ENCODE data around the gene TRMT10C. TPM values are rescaled to one million over a fixed set of nuclear protein-coding genes. Genes with fewer than 3 reads are reported as not detected.
"Not testable (repeated sequence)": the region's sequence is repeated elsewhere in the genome, so short reads cannot be mapped to it uniquely, and the experiment has no call there.

The TRMT10C gene
- total RNA-seq, 1 experiment from 2014 or later: 41.9 TPM

GRCh38 chr3:101532783-101533602 is 28.7 kb upstream of the TRMT10C start:
- H3K36me3 ChIP-seq (ENCODE audit: insufficient read depth, low read length, poor library complexity, severe bottlenecking): no peaks in the 10 kb centered on the region

GRCh38 chr3:101533603-101533968 is 28.1 kb upstream of the TRMT10C start:
- CTCF ChIA-PET: no interaction called here
- DNase-seq (ENCODE audit: low spot score): no peak
- no peak for TF ChIP-seq EZH2 (IDR thresholded peaks at IDR 0.05; ENCODE audit: borderline replicate concordance, low read depth, low read length, poor library complexity, severe bottlenecking)
- BruUV-seq (replicated peaks): no TSS peak
- Histone ChIP-seq H3K4me3 (ENCODE audit: low read depth, low read length, poor library complexity, severe bottlenecking) (no peak overlapping the region), H3K9me3 (ENCODE audit: low read depth, low read length, poor library complexity, severe bottlenecking) (no peaks in the 10 kb centered on the region), H3K27ac (ENCODE audit: low read depth, low read length, poor library complexity, severe bottlenecking) (no peak overlapping the region), H3K36me3 (ENCODE audit: insufficient read depth, low read length, poor library complexity, severe bottlenecking) (no peaks in the 10 kb centered on the region), H3K4me1 (ENCODE audit: insufficient read depth, low read length, poor library complexity, severe bottlenecking) (no peaks in the 10 kb centered on the region), H3K27me3 (replicated peaks; ENCODE audit: insufficient read depth, low read depth, low read length, poor library complexity) (no peaks in the 10 kb centered on the region)
- intact Hi-C loops (cut with micrococcal nuclease; ENCODE audit: unreplicated experiment): no loop called here
- POLR2A ChIA-PET (ENCODE audit: low non-redundant PET): no interaction called here

More at GRCh38 chr3:101532783-101533602, 28.7 kb upstream of the TRMT10C start:
- H3K4me3 ChIP-seq (ENCODE audit: low read depth, low read length, poor library complexity, severe bottlenecking): no peak overlapping the region
- POLR2A ChIA-PET (ENCODE audit: low non-redundant PET): no interaction called here
- CTCF ChIA-PET: no interaction called here
- BruUV-seq (replicated peaks): no TSS peak
- intact Hi-C loops (cut with micrococcal nuclease; ENCODE audit: unreplicated experiment): no loop called here
- no peak for TF ChIP-seq EZH2 (IDR thresholded peaks at IDR 0.05; ENCODE audit: borderline replicate concordance, low read depth, low read length, poor library complexity, severe bottlenecking)
- TF ChIP-seq CTCF (conservative IDR thresholded peaks at IDR 0.05; ENCODE audit: low read depth, low read length): no peak
- no peak for DNase-seq (ENCODE audit: low spot score)
- H3K27me3 ChIP-seq (replicated peaks; ENCODE audit: insufficient read depth, low read depth, low read length, poor library complexity): no peaks in the 10 kb centered on the region
- no peaks in the 10 kb centered on the region for H3K4me1 ChIP-seq (ENCODE audit: insufficient read depth, low read length, poor library complexity, severe bottlenecking)
- H3K27ac ChIP-seq (ENCODE audit: low read depth, low read length, poor library complexity, severe bottlenecking): no peak overlapping the region
- H3K9me3 ChIP-seq (ENCODE audit: low read depth, low read length, poor library complexity, severe bottlenecking): no peaks in the 10 kb centered on the region

- intact Hi-C loops (cut with micrococcal nuclease; ENCODE audit: unreplicated experiment): no loop called here
- no peak overlapping the region for H3K4me3 ChIP-seq (ENCODE audit: low read depth, low read length, poor library complexity, severe bottlenecking)
- H3K27me3 ChIP-seq (replicated peaks; ENCODE audit: insufficient read depth, low read depth, low read length, poor library complexity): no peaks in the 10 kb centered on the region
- no peaks in the 10 kb centered on the region for H3K4me1 ChIP-seq (ENCODE audit: insufficient read depth, low read length, poor library complexity, severe bottlenecking)
- ChIA-PET POLR2A (ENCODE audit: low non-redundant PET) (interaction anchor here (0.5 kb wide), 1 partner anchor 1374 kb away, joined by 4 read pairs; no protein-coding TSS in a partner anchor), CTCF (no interaction called here)
- DNase-seq (ENCODE audit: low spot score): no peak
- BruUV-seq (replicated peaks): no TSS peak
- TF ChIP-seq CTCF (conservative IDR thresholded peaks at IDR 0.05; ENCODE audit: low read depth, low read length): no peak
- TF ChIP-seq EZH2 (IDR thresholded peaks at IDR 0.05; ENCODE audit: borderline replicate concordance, low read depth, low read length, poor library complexity, severe bottlenecking): no peak
- H3K36me3 ChIP-seq (ENCODE audit: insufficient read depth, low read length, poor library complexity, severe bottlenecking): no peaks in the 10 kb centered on the region
- no peak overlapping the region for H3K27ac ChIP-seq (ENCODE audit: low read depth, low read length, poor library complexity, severe bottlenecking)
- H3K9me3 ChIP-seq (ENCODE audit: low read depth, low read length, poor library complexity, severe bottlenecking): no peaks in the 10 kb centered on the region
These were observed 26.4 kb upstream of the TRMT10C start for GRCh38 chr3:101535221-101535620.

- ChIA-PET CTCF (no interaction called here), POLR2A (ENCODE audit: low non-redundant PET) (no interaction called here)
- no peak for TF ChIP-seq CTCF (conservative IDR thresholded peaks at IDR 0.05; ENCODE audit: low read depth, low read length)
- TF ChIP-seq EZH2 (IDR thresholded peaks at IDR 0.05; ENCODE audit: borderline replicate concordance, low read depth, low read length, poor library complexity, severe bottlenecking): no peak
- intact Hi-C loops (cut with micrococcal nuclease; ENCODE audit: unreplicated experiment): no loop called here
- Histone ChIP-seq H3K27me3 (replicated peaks; ENCODE audit: insufficient read depth, low read depth, low read length, poor library complexity) (no peaks in the 10 kb centered on the region), H3K27ac (ENCODE audit: low read depth, low read length, poor library complexity, severe bottlenecking) (no peak overlapping the region), H3K4me3 (ENCODE audit: low read depth, low read length, poor library complexity, severe bottlenecking) (no peak overlapping the region), H3K9me3 (ENCODE audit: low read depth, low read length, poor library complexity, severe bottlenecking) (no peaks in the 10 kb centered on the region), H3K36me3 (ENCODE audit: insufficient read depth, low read length, poor library complexity, severe bottlenecking) (no peaks in the 10 kb centered on the region), H3K4me1 (ENCODE audit: insufficient read depth, low read length, poor library complexity, severe bottlenecking) (no peaks in the 10 kb centered on the region)
- no peak for DNase-seq (ENCODE audit: low spot score)
- BruUV-seq (replicated peaks): no TSS peak
These were observed 25.4 kb upstream of the TRMT10C start for GRCh38 chr3:101536266-101536665.

- DNase-seq (ENCODE audit: low spot score); H3K27ac ChIP-seq (ENCODE audit: low read depth, low read length, poor library complexity, severe bottlenecking); BruUV-seq (replicated peaks); POLR2A ChIA-PET (ENCODE audit: low non-redundant PET); H3K4me3 ChIP-seq (ENCODE audit: low read depth, low read length, poor library complexity, severe bottlenecking); H3K9me3 ChIP-seq (ENCODE audit: low read depth, low read length, poor library complexity, severe bottlenecking); intact Hi-C loops (cut with micrococcal nuclease; ENCODE audit: unreplicated experiment); CTCF ChIA-PET; H3K27me3 ChIP-seq (replicated peaks; ENCODE audit: insufficient read depth, low read depth, low read length, poor library complexity); H3K4me1 ChIP-seq (ENCODE audit: insufficient read depth, low read length, poor library complexity, severe bottlenecking); H3K36me3 ChIP-seq (ENCODE audit: insufficient read depth, low read length, poor library complexity, severe bottlenecking): not testable (repeated sequence)
These were observed 24.7 kb upstream of the TRMT10C start for GRCh38 chr3:101536955-101537354.
